Stomach (tissue), 4 donors: ENCODE data around the gene SLC17A9.

ENCODE experiments used
- POLR2A ChIP-seq, 4 donors: fragments of 450-650 bp; IDR thresholded peaks; one replicate each; pipeline ENCODE4 v1.6.1; 2016; ENCODE audit warnings: antibody characterized with exemption in 4 of 4, control low read depth in 2 of 4, mild to moderate bottlenecking in 1 of 4, moderate library complexity in 1 of 4
- POLR2AphosphoS5 ChIP-seq, 3 donors: sonication (generic); formaldehyde crosslinking; IDR thresholded peaks; one replicate each; pipeline ENCODE4 v1.6.1; 2016; ENCODE audit warnings: antibody characterized with exemption in 3 of 3
- TF ChIP-seq, protein P1 (sequence below), 7 experiments: fragments of 450-650 bp in 4 of 7; fragments of 200-600 bp in 3 of 7; sonication (generic) in 3 of 7; IDR thresholded peaks; one replicate each; pipeline ENCODE4 v1.5.1; 2016 to 2019; ENCODE audit warnings: antibody characterized with exemption in 7 of 7, control low read depth in 2 of 7, mild to moderate bottlenecking in 1 of 7

DNA sequence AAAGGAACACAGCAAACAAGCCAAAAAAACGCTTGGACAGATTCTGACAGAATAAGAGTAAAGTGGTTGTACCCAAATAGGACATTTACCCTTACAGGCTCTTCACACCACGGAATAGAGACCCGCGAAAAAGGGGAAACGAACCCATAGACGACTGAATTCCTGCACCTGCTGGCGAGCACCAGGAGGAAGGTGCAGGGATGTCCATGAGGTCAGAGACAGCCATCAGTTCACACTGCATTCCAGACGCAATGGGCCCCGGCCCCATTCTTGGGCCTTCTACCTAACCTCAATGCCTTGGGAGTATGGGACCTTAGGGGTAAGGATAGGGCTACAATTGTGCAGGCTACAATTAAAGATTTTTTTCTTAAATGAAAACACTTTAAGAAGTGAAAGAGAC lies 21.0 kb upstream of the SLC17A9 start:
- TF ChIP-seq POLR2AphosphoS5 (IDR thresholded peaks at IDR 0.05) (no peak), POLR2A (IDR thresholded peaks at IDR 0.05) (no peak)
- TF ChIP-seq, protein P1, sequence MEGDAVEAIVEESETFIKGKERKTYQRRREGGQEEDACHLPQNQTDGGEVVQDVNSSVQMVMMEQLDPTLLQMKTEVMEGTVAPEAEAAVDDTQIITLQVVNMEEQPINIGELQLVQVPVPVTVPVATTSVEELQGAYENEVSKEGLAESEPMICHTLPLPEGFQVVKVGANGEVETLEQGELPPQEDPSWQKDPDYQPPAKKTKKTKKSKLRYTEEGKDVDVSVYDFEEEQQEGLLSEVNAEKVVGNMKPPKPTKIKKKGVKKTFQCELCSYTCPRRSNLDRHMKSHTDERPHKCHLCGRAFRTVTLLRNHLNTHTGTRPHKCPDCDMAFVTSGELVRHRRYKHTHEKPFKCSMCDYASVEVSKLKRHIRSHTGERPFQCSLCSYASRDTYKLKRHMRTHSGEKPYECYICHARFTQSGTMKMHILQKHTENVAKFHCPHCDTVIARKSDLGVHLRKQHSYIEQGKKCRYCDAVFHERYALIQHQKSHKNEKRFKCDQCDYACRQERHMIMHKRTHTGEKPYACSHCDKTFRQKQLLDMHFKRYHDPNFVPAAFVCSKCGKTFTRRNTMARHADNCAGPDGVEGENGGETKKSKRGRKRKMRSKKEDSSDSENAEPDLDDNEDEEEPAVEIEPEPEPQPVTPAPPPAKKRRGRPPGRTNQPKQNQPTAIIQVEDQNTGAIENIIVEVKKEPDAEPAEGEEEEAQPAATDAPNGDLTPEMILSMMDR (IDR thresholded peaks at IDR 0.05) = no peak
